ENCODE measurements around the gene TRAPPC2B. TPM values are rescaled to one million over a fixed set of nuclear protein-coding genes. Genes with fewer than 3 reads are reported as not detected.
A peak's percentile ranks its signal among the peaks of the same experiment; 100 is the strongest.

TRAPPC2B gene
- total and polyA plus RNA-seq, 2 of the 13 experiments (the other 11 are each of a cell fraction or from before 2014, with no cell fraction given), result 13.3 to 17.7 TPM

DNA sequence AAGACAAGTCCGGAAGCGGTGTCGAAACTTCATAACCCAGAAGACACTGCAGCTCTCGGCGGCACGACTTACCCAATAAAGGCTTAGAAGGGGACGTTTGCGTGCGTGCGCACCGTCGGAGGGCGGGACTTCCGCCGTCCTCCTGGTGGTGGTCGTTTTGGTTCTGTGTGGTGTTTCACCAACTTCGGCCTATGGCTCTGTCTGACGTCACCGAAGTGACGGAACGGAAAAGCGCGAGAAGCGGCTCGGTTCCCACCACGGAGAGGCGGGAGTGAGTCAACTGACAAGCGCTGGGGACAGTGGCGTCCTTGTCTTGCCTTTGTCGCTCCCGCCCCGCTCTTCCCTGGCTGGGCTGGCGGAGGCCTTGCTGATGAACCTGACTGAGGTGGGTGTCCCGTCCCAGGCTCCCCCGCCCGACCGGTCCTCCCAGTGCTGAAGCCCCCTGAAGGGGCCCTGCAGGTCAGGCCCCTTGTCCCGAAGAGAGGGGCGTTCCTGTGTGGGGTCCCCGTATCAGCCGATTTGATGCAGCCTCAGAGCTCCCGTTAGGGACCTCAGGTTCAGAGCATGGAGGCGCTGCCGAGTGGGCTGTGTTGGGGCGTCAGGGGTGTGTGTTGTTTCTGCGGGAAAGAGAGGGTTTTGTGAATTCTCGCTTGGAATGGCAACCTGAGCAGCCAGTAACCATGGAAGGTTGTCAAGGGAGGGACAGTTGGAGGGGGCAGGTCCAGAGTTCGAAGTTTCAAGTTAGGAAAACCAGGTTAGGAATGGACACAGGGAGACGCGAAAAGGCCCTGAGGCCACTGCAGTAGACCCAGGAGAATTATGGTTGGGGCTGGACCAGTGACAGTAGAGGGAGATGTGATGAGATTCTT lies 26.6 kb downstream of the TRAPPC2B start, which contains the start of gene ZNF548 (continued):
- no peak for TF ChIP-seq TMF1 (CRISPR knock-in tag; IDR thresholded peaks at IDR 0.05; ENCODE audit: low read depth)
- TF ChIP-seq, protein P1, sequence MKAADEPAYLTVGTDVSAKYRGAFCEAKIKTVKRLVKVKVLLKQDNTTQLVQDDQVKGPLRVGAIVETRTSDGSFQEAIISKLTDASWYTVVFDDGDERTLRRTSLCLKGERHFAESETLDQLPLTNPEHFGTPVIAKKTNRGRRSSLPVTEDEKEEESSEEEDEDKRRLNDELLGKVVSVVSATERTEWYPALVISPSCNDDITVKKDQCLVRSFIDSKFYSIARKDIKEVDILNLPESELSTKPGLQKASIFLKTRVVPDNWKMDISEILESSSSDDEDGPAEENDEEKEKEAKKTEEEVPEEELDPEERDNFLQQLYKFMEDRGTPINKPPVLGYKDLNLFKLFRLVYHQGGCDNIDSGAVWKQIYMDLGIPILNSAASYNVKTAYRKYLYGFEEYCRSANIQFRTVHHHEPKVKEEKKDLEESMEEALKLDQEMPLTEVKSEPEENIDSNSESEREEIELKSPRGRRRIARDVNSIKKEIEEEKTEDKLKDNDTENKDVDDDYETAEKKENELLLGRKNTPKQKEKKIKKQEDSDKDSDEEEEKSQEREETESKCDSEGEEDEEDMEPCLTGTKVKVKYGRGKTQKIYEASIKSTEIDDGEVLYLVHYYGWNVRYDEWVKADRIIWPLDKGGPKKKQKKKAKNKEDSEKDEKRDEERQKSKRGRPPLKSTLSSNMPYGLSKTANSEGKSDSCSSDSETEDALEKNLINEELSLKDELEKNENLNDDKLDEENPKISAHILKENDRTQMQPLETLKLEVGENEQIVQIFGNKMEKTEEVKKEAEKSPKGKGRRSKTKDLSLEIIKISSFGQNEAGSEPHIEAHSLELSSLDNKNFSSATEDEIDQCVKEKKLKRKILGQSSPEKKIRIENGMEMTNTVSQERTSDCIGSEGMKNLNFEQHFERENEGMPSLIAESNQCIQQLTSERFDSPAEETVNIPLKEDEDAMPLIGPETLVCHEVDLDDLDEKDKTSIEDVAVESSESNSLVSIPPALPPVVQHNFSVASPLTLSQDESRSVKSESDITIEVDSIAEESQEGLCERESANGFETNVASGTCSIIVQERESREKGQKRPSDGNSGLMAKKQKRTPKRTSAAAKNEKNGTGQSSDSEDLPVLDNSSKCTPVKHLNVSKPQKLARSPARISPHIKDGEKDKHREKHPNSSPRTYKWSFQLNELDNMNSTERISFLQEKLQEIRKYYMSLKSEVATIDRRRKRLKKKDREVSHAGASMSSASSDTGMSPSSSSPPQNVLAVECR (CRISPR knock-in tag; IDR thresholded peaks at IDR 0.05; ENCODE audit: borderline replicate concordance), result peak; percentile 94
- TF ChIP-seq NFRKB (IDR thresholded peaks at IDR 0.05), result no peak
- TF ChIP-seq, protein P2, sequence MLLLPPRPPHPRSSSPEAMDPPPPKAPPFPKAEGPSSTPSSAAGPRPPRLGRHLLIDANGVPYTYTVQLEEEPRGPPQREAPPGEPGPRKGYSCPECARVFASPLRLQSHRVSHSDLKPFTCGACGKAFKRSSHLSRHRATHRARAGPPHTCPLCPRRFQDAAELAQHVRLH (CRISPR knock-in tag; IDR thresholded peaks at IDR 0.05; ENCODE audit: borderline replicate concordance, low read depth), result peak; percentile 59; the same call in 1 of the 2 replicates
- TF ChIP-seq, protein P3, sequence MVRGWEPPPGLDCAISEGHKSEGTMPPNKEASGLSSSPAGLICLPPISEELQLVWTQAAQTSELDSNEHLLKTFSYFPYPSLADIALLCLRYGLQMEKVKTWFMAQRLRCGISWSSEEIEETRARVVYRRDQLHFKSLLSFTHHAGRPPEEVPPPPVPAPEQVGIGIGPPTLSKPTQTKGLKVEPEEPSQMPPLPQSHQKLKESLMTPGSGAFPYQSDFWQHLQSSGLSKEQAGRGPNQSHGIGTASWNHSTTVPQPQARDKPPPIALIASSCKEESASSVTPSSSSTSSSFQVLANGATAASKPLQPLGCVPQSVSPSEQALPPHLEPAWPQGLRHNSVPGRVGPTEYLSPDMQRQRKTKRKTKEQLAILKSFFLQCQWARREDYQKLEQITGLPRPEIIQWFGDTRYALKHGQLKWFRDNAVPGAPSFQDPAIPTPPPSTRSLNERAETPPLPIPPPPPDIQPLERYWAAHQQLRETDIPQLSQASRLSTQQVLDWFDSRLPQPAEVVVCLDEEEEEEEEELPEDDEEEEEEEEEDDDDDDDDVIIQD (CRISPR knock-in tag; IDR thresholded peaks at IDR 0.05; ENCODE audit: low read depth), result peak; percentile 56; the same call in 1 of the 2 replicates
- TF ChIP-seq, protein P4, sequence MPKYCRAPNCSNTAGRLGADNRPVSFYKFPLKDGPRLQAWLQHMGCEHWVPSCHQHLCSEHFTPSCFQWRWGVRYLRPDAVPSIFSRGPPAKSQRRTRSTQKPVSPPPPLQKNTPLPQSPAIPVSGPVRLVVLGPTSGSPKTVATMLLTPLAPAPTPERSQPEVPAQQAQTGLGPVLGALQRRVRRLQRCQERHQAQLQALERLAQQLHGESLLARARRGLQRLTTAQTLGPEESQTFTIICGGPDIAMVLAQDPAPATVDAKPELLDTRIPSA (CRISPR knock-in tag; IDR thresholded peaks at IDR 0.05; ENCODE audit: borderline replicate concordance), result no peak
- peak; percentile 10; the same call in 1 of the 2 replicates for TF ChIP-seq RFX5 (IDR thresholded peaks at IDR 0.05; ENCODE audit: low read depth, low read length)
- TF ChIP-seq ARID2 (CRISPR knock-in tag; IDR thresholded peaks at IDR 0.05; ENCODE audit: borderline replicate concordance), result 0 out of 2 replicates have a peak, but pooled peaks have one; percentile 29
- no peak for TF ChIP-seq CENPT (CRISPR knock-in tag; IDR thresholded peaks at IDR 0.05; ENCODE audit: low read depth)
- TF ChIP-seq ZNF33B (CRISPR knock-in tag; IDR thresholded peaks at IDR 0.05), result no peak; the same call in 1 of the 2 replicates
- no peak for TF ChIP-seq ZNF749 (CRISPR knock-in tag; IDR thresholded peaks at IDR 0.05; ENCODE audit: borderline replicate concordance)
- peak; percentile 38; the same call in 1 of the 2 replicates for TF ChIP-seq ZIK1 (CRISPR knock-in tag; IDR thresholded peaks at IDR 0.05; ENCODE audit: borderline replicate concordance, low read depth)
- no peak for TF ChIP-seq FOXA1 (IDR thresholded peaks at IDR 0.05)
- peak; percentile 46 for TF ChIP-seq FOXA1 (CRISPR knock-in tag; IDR thresholded peaks at IDR 0.05)
- 0 out of 2 replicates have a peak, but pooled peaks have one; percentile 28 for TF ChIP-seq MIER2 (CRISPR knock-in tag; IDR thresholded peaks at IDR 0.05)
- peak; percentile 17; the same call in 1 of the 2 replicates for TF ChIP-seq ARHGAP35 (CRISPR knock-in tag; IDR thresholded peaks at IDR 0.05; ENCODE audit: borderline replicate concordance)
- TF ChIP-seq, protein P5, sequence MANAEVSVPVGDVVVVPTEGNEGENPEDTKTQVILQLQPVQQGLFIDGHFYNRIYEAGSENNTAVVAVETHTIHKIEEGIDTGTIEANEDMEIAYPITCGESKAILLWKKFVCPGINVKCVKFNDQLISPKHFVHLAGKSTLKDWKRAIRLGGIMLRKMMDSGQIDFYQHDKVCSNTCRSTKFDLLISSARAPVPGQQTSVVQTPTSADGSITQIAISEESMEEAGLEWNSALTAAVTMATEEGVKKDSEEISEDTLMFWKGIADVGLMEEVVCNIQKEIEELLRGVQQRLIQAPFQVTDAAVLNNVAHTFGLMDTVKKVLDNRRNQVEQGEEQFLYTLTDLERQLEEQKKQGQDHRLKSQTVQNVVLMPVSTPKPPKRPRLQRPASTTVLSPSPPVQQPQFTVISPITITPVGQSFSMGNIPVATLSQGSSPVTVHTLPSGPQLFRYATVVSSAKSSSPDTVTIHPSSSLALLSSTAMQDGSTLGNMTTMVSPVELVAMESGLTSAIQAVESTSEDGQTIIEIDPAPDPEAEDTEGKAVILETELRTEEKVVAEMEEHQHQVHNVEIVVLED (CRISPR knock-in tag; IDR thresholded peaks at IDR 0.05; ENCODE audit: borderline replicate concordance), result peak; percentile 99
- TF ChIP-seq EZH2 (conservative IDR thresholded peaks at IDR 0.05; ENCODE audit: low read depth, low read length), result no peak
- TF ChIP-seq ONECUT2 (CRISPR knock-in tag; IDR thresholded peaks at IDR 0.05), result no peak
